Panc1 (cell line): ENCODE measurements around the gene SRP68. TPM values are rescaled to one million over a fixed set of nuclear protein-coding genes. Genes with fewer than 3 reads are reported as not detected.

ENCODE experiments used
- ATAC-seq: fragments of 200-7000 bp; cut with Tn5 transposase; 2 replicates; pipeline ENCODE4 v1.9.1; 2020; ENCODE audit warnings: mild to moderate bottlenecking, moderate library complexity
- Bru-seq: library from RNA; stranded (reverse); fragments of 400-500 nt; gene quantifications from one replicate; lab custom pipeline; 2021; lab: Mats Ljungman, UMichigan
- BruChase-seq, 2 experiments: library from RNA; stranded (reverse); fragments of 400-500 nt; gene quantifications; one replicate each; lab custom pipeline; 2021; lab: Mats Ljungman, UMichigan
- BruUV-seq: library from RNA; stranded (reverse); fragments of 400-500 nt; replicated peaks from 2 replicates; lab custom pipeline; 2021; lab: Mats Ljungman, UMichigan
- CTCF ChIA-PET: fragments of 300-600 bp; sonication (Branson Sonifier 250); formaldehyde crosslinking; loops from one replicate; lab custom pipeline; 2022; ENCODE audit warnings: antibody characterized with exemption; lab: Charles Lee
- POLR2A ChIA-PET: fragments of 300-600 bp; sonication (Branson Sonifier 250); formaldehyde crosslinking; loops from one replicate; lab custom pipeline; 2022; ENCODE audit warnings: antibody characterized with exemption; lab: Charles Lee
- DNase-seq: peaks from one replicate; pipeline ENCODE4 v3.0.0-alpha.2; 2010; ENCODE audit warnings: low read depth, low spot score
- H3K27ac ChIP-seq: 2 replicates; pipeline ENCODE4 v1.5.1; 2011; ENCODE audit warnings: mild to moderate bottlenecking, low read length, inconsistent platforms
- H3K27me3 ChIP-seq: fragments of 200-500 bp; sonication (Bioruptor generic); 2 replicates; pipeline ENCODE4 v1.6.0; 2014; ENCODE audit warnings: low read length, inconsistent platforms; ENCODE audit not compliant: control insufficient read depth, insufficient read depth
- H3K36me3 ChIP-seq: fragments of 200-500 bp; sonication (Bioruptor generic); 2 replicates; pipeline ENCODE4 v1.5.1; 2014; ENCODE audit warnings: inconsistent platforms, mild to moderate bottlenecking, low read length, moderate library complexity; ENCODE audit not compliant: control insufficient read depth, insufficient read depth
- H3K4me1 ChIP-seq: 2 replicates; pipeline ENCODE4 v1.5.1; 2011; ENCODE audit warnings: inconsistent platforms, mild to moderate bottlenecking, low read length, moderate library complexity; ENCODE audit not compliant: control insufficient read depth, insufficient read depth
- H3K4me3 ChIP-seq, 2 experiments: 2 replicates each; pipeline ENCODE4 v1.5.1; 2011 to 2012; ENCODE audit warnings: low read depth in 2 of 2, low read length in 2 of 2, mild to moderate bottlenecking in 2 of 2, inconsistent platforms in 1 of 2, moderate library complexity in 1 of 2
- H3K9me3 ChIP-seq: fragments of 200-500 bp; sonication (Bioruptor generic); 2 replicates; pipeline ENCODE4 v1.5.1; 2014; ENCODE audit warnings: low read depth, mild to moderate bottlenecking, inconsistent platforms, low read length, moderate library complexity; ENCODE audit not compliant: control insufficient read depth, insufficient read depth
- POLR2AphosphoS5 ChIP-seq: IDR thresholded peaks from 2 replicates; pipeline ENCODE4 v1.6.1; 2012; ENCODE audit warnings: mild to moderate bottlenecking, low read depth, low read length, moderate library complexity
- SIN3A ChIP-seq: IDR thresholded peaks from 2 replicates; pipeline ENCODE4 v1.6.1; 2012; ENCODE audit warnings: low read depth, mild to moderate bottlenecking, low read length, moderate library complexity, borderline replicate concordance; ENCODE audit not compliant: insufficient read depth
- TCF7L2 ChIP-seq: IDR thresholded peaks from 2 replicates; pipeline ENCODE4 v1.6.1; 2011; ENCODE audit warnings: mild to moderate bottlenecking, low read depth, low read length, inconsistent platforms
- in situ Hi-C: cut with HindIII; loops from 2 replicates; pipeline ENCODE4 v1.10.0; 2016; ENCODE audit warnings: low sequenced_read_pairs, low pct_unique_long_range_greater_than_20kb
- intact Hi-C: fragments of 100-400 bp; cut with micrococcal nuclease; formaldehyde crosslinking; loops from one replicate; pipeline ENCODE4 v1.10.0; 2022; ENCODE audit not compliant: unreplicated experiment
- long read RNA-seq: library from polyadenylated mRNA; unstranded; transcript quantifications from one replicate; pipeline ENCODE4 v2.0.0, GENCODE V29; 2021; ENCODE audit not compliant: unreplicated experiment
- polyA plus RNA-seq: library from polyadenylated mRNA; unstranded; fragments of >200 nt; gene quantifications from one replicate; pipeline ENCODE4 v1.2.1, GENCODE V29; 2012; ENCODE audit warnings: missing spikeins; ENCODE audit not compliant: insufficient read length
- total RNA-seq: library from RNA; stranded (reverse); gene quantifications from one replicate; pipeline ENCODE4 v1.2.1, GENCODE V29; 2021; ENCODE audit not compliant: unreplicated experiment
- TF ChIP-seq, protein P1 (sequence below), 2 experiments: IDR thresholded peaks; 2 replicates each; pipeline ENCODE4 v1.6.1; 2011 to 2012; ENCODE audit warnings: low read depth in 2 of 2, control low read depth in 1 of 2, low read length in 1 of 2, mild to moderate bottlenecking in 1 of 2, moderate library complexity in 1 of 2; ENCODE audit not compliant: insufficient read depth in 1 of 2
- TF ChIP-seq, protein P2 (sequence below): fragments of 450-650 bp; IDR thresholded peaks from 2 replicates; pipeline ENCODE4 v1.5.1; 2017; ENCODE audit warnings: mild to moderate bottlenecking

The SRP68 gene
- 100 TPM for total RNA-seq
- 93.8 TPM for polyA plus RNA-seq
- percentile 86 among the genes with signal in this experiment for Bru-seq, nascent RNA
- BruChase-seq, experiment 1, labeled RNA remaining after a 2-hour chase: percentile 86 among the genes with signal in this experiment
- percentile 92 among the genes with signal in this experiment for BruChase-seq, experiment 2, labeled RNA remaining after a 6-hour chase
- long read RNA-seq, transcript SRP68-201 (16 exons, 2,649 nt): major isoform, 286 of 387 reads
- long read RNA-seq, partial matches to known transcripts: 49 of 387 reads
- long read RNA-seq, other reads (novel, unspliced or antisense): 48 of 387 reads

DNA sequence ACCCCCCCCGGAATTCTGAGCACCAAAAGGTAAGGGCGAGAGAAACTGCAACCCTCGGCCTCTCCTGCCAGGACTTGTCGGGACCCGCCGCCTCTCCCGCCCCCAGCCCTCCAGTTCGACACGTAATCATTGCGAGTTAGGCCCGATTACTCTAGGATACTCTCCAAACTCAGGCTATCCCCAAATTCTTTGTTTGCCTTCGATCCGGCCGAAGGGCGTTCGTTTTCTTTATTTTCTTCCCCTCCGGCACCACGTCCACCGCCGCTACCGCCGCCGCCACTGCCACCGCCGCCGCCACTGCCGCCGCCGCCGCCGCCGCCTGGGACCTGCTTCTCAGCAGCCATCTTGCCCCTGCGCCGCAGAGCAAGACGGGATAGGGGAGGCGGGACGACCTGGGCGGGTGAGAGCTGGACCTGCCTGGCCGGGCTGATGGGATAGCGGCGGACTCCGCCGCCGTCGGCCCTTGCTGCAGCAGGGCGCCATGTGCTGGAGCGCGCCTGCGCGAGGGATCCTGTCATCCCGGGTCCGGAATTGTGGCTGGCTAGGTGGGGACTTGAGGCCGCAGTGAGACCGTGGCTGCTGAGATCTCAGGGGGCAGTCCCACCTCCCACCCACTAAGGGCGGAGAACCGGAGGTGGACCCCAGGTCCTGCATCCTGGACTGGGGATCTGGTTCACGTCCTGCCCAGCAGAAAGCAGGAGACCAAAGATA is at the start of gene SRP68:
SRP68 (minus strand) TSS at position 370 of the 711 bp plus-strand sequence; CDS start at position 344, 26 bp downstream.
- peak; percentile 99 for ATAC-seq
- no peak for DNase-seq
- peak within 1 kb of the TSS; percentile 92 for H3K27ac ChIP-seq
- no peaks in the 10 kb centered on the region for H3K27me3 ChIP-seq
- no peaks in the 10 kb centered on the region for H3K9me3 ChIP-seq
- peaks cover 7% of the 10 kb centered on the region for H3K4me1 ChIP-seq
- TF ChIP-seq POLR2AphosphoS5 (peak; percentile 90), TCF7L2 (no peak)
- TF ChIP-seq, protein P1, sequence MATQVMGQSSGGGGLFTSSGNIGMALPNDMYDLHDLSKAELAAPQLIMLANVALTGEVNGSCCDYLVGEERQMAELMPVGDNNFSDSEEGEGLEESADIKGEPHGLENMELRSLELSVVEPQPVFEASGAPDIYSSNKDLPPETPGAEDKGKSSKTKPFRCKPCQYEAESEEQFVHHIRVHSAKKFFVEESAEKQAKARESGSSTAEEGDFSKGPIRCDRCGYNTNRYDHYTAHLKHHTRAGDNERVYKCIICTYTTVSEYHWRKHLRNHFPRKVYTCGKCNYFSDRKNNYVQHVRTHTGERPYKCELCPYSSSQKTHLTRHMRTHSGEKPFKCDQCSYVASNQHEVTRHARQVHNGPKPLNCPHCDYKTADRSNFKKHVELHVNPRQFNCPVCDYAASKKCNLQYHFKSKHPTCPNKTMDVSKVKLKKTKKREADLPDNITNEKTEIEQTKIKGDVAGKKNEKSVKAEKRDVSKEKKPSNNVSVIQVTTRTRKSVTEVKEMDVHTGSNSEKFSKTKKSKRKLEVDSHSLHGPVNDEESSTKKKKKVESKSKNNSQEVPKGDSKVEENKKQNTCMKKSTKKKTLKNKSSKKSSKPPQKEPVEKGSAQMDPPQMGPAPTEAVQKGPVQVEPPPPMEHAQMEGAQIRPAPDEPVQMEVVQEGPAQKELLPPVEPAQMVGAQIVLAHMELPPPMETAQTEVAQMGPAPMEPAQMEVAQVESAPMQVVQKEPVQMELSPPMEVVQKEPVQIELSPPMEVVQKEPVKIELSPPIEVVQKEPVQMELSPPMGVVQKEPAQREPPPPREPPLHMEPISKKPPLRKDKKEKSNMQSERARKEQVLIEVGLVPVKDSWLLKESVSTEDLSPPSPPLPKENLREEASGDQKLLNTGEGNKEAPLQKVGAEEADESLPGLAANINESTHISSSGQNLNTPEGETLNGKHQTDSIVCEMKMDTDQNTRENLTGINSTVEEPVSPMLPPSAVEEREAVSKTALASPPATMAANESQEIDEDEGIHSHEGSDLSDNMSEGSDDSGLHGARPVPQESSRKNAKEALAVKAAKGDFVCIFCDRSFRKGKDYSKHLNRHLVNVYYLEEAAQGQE (IDR thresholded peaks at IDR 0.05; ENCODE audit: insufficient read depth in 1 of 2, low read depth in 2 of 2, low read length in 1 of 2): peak in 1 of 2 experiments; percentile 63; a peak in 1 of 4 replicates
- ChIA-PET POLR2A (interaction anchor here (0.5 kb wide), 1 partner anchor 196 kb away, joined by 3 read pairs; no protein-coding TSS in a partner anchor), CTCF (no interaction called here)
- in situ Hi-C loops (loop anchor here (25.0 kb wide), 1 partner anchor 135 kb away; the partner anchor contains the start of gene FBF1), intact Hi-C loops (no loop called here)
- peak within 1 kb of the TSS; percentile 88 to 92 for H3K4me3 ChIP-seq
- peaks cover 7% of the 10 kb centered on the region; the same call in 1 of the 2 replicates for H3K36me3 ChIP-seq
- BruUV-seq: no TSS peak

DNA sequence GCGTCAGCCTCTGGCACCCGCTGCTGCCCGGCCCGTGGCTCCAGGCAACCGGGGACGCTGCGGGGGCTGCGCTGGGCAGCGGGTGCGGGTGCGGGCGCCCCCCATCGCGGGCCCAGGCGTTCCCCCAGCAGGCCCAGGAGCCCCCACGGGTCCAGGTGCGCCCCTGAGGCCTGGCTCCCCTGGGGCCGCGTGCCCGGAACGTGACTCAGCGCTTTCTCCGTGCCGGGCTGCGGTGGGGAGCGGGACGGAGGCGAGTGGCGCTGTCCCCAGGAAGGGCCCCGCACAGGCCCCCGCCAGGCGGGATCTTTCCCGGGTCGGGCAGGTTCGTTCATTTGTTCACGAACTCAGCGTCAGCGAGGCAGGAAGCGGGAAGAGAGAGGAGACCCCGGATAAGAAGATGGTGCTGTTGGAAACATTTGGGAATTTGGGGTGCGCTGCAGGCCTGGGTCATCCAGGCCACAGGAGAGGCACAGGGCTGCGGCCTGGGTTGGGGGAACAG is 49.7 kb upstream of the SRP68 start:
- Histone ChIP-seq H3K27me3 (no peaks in the 10 kb centered on the region), H3K27ac (no peak overlapping the region), H3K9me3 (no peaks in the 10 kb centered on the region), H3K4me3 (no peak overlapping the region), H3K4me1 (no peaks in the 10 kb centered on the region), H3K36me3 (no peaks in the 10 kb centered on the region)
- DNase-seq: no peak
- TF ChIP-seq, protein P2, sequence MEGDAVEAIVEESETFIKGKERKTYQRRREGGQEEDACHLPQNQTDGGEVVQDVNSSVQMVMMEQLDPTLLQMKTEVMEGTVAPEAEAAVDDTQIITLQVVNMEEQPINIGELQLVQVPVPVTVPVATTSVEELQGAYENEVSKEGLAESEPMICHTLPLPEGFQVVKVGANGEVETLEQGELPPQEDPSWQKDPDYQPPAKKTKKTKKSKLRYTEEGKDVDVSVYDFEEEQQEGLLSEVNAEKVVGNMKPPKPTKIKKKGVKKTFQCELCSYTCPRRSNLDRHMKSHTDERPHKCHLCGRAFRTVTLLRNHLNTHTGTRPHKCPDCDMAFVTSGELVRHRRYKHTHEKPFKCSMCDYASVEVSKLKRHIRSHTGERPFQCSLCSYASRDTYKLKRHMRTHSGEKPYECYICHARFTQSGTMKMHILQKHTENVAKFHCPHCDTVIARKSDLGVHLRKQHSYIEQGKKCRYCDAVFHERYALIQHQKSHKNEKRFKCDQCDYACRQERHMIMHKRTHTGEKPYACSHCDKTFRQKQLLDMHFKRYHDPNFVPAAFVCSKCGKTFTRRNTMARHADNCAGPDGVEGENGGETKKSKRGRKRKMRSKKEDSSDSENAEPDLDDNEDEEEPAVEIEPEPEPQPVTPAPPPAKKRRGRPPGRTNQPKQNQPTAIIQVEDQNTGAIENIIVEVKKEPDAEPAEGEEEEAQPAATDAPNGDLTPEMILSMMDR: no peak
- no peak for TF ChIP-seq TCF7L2
- TF ChIP-seq SIN3A: no peak
- no peak for TF ChIP-seq POLR2AphosphoS5
- TF ChIP-seq, protein P1 (IDR thresholded peaks at IDR 0.05; ENCODE audit: insufficient read depth in 1 of 2, low read depth in 2 of 2, low read length in 1 of 2): no peak
- no TSS peak for BruUV-seq
- in situ Hi-C loops (no loop called here), intact Hi-C loops (loop anchor here (2.0 to 5.0 kb wide), 2 partner anchors 60 to 157 kb away; no protein-coding TSS in a partner anchor)
- ChIA-PET POLR2A (no interaction called here), CTCF (interaction anchor here (0.7 to 7.1 kb wide), 7 partner anchors 9 to 219 kb away, joined by 3 to 63 read pairs (median 8); no protein-coding TSS in a partner anchor)
- ATAC-seq: no peak
